ENCODE measurements around the gene AACS.
"Not testable (repeated sequence)": the region's sequence is repeated elsewhere in the genome, so short reads cannot be mapped to it uniquely, and the experiment has no call there.

The AACS gene

DNA sequence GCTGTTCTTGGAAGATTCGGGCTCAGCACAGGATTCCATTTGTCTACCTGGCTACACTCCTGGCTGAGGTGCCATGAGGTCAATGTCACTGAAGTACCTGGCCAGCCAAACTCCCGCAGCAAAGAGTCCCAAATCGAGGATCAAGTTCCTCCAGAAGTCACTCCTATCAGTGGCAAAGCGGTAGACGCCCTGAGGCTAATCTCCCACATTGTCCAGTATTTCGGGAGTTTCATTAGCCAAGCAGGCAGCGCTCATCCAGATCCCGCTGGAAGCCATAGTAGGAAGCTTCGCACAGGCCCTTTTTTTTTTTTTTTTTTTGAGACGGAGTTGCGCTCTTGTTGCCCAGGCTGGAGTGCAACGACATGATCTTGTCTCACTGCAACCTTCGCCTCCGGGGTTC is 8.9 kb upstream of the AACS start:
- no peaks in the 10 kb centered on the region for H3K36me3 ChIP-seq (ENCODE audit: insufficient read depth, insufficient read length, low read length)
- H3K9ac ChIP-seq (ENCODE audit: insufficient read length, low read depth) = peak overlapping the region; percentile 70
- H3K27me3 ChIP-seq (ENCODE audit: insufficient read depth, insufficient read length) = no peaks in the 10 kb centered on the region
- TF ChIP-seq SUZ12 (IDR thresholded peaks at IDR 0.05; ENCODE audit: extremely low read depth, insufficient read depth, insufficient read length) = no peak
- no peak for TF ChIP-seq YY1 (IDR thresholded peaks at IDR 0.05; ENCODE audit: insufficient read depth, insufficient read length)
- TF ChIP-seq ZNF274 (IDR thresholded peaks at IDR 0.05; ENCODE audit: low read depth, low read length) = no peak
- H3K4me1 ChIP-seq (ENCODE audit: insufficient read depth, insufficient read length) = peaks cover 8% of the 10 kb centered on the region
- H3K9me3 ChIP-seq (ENCODE audit: insufficient read depth, low read length) = peaks cover 10% of the 10 kb centered on the region; the same call in 1 of the 2 replicates
- no peak for DNase-seq (ENCODE audit: low read depth, low spot score)
- no peak overlapping the region for H3K4me3 ChIP-seq (ENCODE audit: insufficient read length, low read depth)

GRCh38 chr12:125057708-125058107 is 7.5 kb upstream of the AACS start:
- DNase-seq (ENCODE audit: low read depth, low spot score) = no peak
- H3K9ac ChIP-seq (ENCODE audit: insufficient read length, low read depth) = no peak overlapping the region
- no peaks in the 10 kb centered on the region for H3K27me3 ChIP-seq (ENCODE audit: insufficient read depth, insufficient read length)
- H3K4me3 ChIP-seq (ENCODE audit: insufficient read length, low read depth) = no peak overlapping the region
- H3K36me3 ChIP-seq (ENCODE audit: insufficient read depth, insufficient read length, low read length) = no peaks in the 10 kb centered on the region
- peaks cover 8% of the 10 kb centered on the region for H3K4me1 ChIP-seq (ENCODE audit: insufficient read depth, insufficient read length)
- H3K9me3 ChIP-seq (ENCODE audit: insufficient read depth, low read length) = peaks cover 10% of the 10 kb centered on the region; the same call in 1 of the 2 replicates
- no peak for TF ChIP-seq YY1 (IDR thresholded peaks at IDR 0.05; ENCODE audit: insufficient read depth, insufficient read length)
- TF ChIP-seq SUZ12 (IDR thresholded peaks at IDR 0.05; ENCODE audit: extremely low read depth, insufficient read depth, insufficient read length) = no peak
- no peak for TF ChIP-seq ZNF274 (IDR thresholded peaks at IDR 0.05; ENCODE audit: low read depth, low read length)

- no peak for TF ChIP-seq ZNF274 (IDR thresholded peaks at IDR 0.05; ENCODE audit: low read depth, low read length)
- no peak for TF ChIP-seq SUZ12 (IDR thresholded peaks at IDR 0.05; ENCODE audit: extremely low read depth, insufficient read depth, insufficient read length)
- no peak for TF ChIP-seq YY1 (IDR thresholded peaks at IDR 0.05; ENCODE audit: insufficient read depth, insufficient read length)
- H3K27me3 ChIP-seq (ENCODE audit: insufficient read depth, insufficient read length) = no peaks in the 10 kb centered on the region
- H3K9ac ChIP-seq (ENCODE audit: insufficient read length, low read depth) = no peak overlapping the region
- no peak for DNase-seq (ENCODE audit: low read depth, low spot score)
- peaks cover 4% of the 10 kb centered on the region; the same call in 1 of the 2 replicates for H3K9me3 ChIP-seq (ENCODE audit: insufficient read depth, low read length)
- H3K36me3 ChIP-seq (ENCODE audit: insufficient read depth, insufficient read length, low read length) = no peaks in the 10 kb centered on the region
- H3K4me1 ChIP-seq (ENCODE audit: insufficient read depth, insufficient read length) = peaks cover 5% of the 10 kb centered on the region
- no peak overlapping the region for H3K4me3 ChIP-seq (ENCODE audit: insufficient read length, low read depth)
These were observed 4.0 kb upstream of the AACS start for GRCh38 chr12:125061229-125061628.

GRCh38 chr12:125063522-125063921 is 1.7 kb upstream of the AACS start:
- peaks cover 18% of the 10 kb centered on the region for H3K4me1 ChIP-seq (ENCODE audit: insufficient read depth, insufficient read length)
- not testable (repeated sequence) for H3K9ac ChIP-seq (ENCODE audit: insufficient read length, low read depth); H3K36me3 ChIP-seq (ENCODE audit: insufficient read depth, insufficient read length, low read length); H3K9me3 ChIP-seq (ENCODE audit: insufficient read depth, low read length); H3K27me3 ChIP-seq (ENCODE audit: insufficient read depth, insufficient read length); H3K4me3 ChIP-seq (ENCODE audit: insufficient read length, low read depth); DNase-seq (ENCODE audit: low read depth, low spot score)

GRCh38 chr12:125064492-125064891 is 743 bp upstream of the AACS start:
- H3K36me3 ChIP-seq (ENCODE audit: insufficient read depth, insufficient read length, low read length) = peaks cover 10% of the 10 kb centered on the region
- H3K27me3 ChIP-seq (ENCODE audit: insufficient read depth, insufficient read length) = no peaks in the 10 kb centered on the region
- no peak overlapping the region for H3K4me3 ChIP-seq (ENCODE audit: insufficient read length, low read depth)
- peaks cover 18% of the 10 kb centered on the region for H3K4me1 ChIP-seq (ENCODE audit: insufficient read depth, insufficient read length)
- TF ChIP-seq SUZ12 (IDR thresholded peaks at IDR 0.05; ENCODE audit: extremely low read depth, insufficient read depth, insufficient read length) = no peak
- TF ChIP-seq ZNF274 (IDR thresholded peaks at IDR 0.05; ENCODE audit: low read depth, low read length) = no peak
- TF ChIP-seq YY1 (IDR thresholded peaks at IDR 0.05; ENCODE audit: insufficient read depth, insufficient read length) = no peak
- DNase-seq (ENCODE audit: low read depth, low spot score) = no peak
- H3K9ac ChIP-seq (ENCODE audit: insufficient read length, low read depth) = no peak overlapping the region
- peaks cover 4% of the 10 kb centered on the region; the same call in 1 of the 2 replicates for H3K9me3 ChIP-seq (ENCODE audit: insufficient read depth, low read length)

DNA sequence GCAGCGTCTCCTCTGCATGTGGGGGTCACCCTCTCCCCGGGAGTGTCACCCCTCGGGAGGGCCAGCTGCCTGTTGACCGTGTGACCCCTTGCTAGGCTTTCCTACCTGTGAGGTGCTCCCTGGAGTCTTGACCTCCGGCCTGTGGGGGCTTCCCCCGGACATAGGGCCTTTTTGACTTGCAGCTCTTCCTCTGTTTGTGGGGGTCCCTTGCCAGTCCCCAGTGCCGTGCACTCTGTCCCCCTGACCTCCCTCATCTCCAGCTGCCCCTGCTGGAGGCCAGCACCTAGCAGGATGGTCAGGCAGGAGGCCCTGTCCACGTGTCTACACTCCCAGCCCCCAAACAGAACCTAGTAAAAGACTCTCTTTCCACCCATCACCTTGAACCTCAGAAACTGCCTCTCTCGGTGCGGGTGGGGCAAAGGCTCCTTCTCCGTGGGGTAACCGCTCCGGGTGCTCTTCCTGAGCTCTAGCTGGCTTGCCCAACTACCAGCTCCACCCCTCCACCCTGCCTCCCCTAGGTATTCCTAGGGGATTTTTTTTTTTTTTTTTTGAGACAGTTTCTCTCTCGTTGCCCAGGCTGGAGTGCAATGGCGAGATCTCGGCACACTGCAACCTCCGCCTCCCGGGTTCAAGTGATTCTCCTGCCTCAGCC is 810 bp downstream of the AACS start:
- Histone ChIP-seq H3K4me3 (ENCODE audit: insufficient read length, low read depth) (peak overlapping the region; percentile 95), H3K9me3 (ENCODE audit: insufficient read depth, low read length) (peaks cover 3% of the 10 kb centered on the region; the same call in 1 of the 2 replicates), H3K4me1 (ENCODE audit: insufficient read depth, insufficient read length) (peaks cover 19% of the 10 kb centered on the region), H3K36me3 (ENCODE audit: insufficient read depth, insufficient read length, low read length) (peaks cover 20% of the 10 kb centered on the region), H3K9ac (ENCODE audit: insufficient read length, low read depth) (peak overlapping the region; percentile 95), H3K27me3 (ENCODE audit: insufficient read depth, insufficient read length) (no peaks in the 10 kb centered on the region)
- no peak for TF ChIP-seq YY1 (IDR thresholded peaks at IDR 0.05; ENCODE audit: insufficient read depth, insufficient read length)
- TF ChIP-seq ZNF274 (IDR thresholded peaks at IDR 0.05; ENCODE audit: low read depth, low read length) = no peak
- no peak for TF ChIP-seq SUZ12 (IDR thresholded peaks at IDR 0.05; ENCODE audit: extremely low read depth, insufficient read depth, insufficient read length)
- DNase-seq (ENCODE audit: low read depth, low spot score) = no peak

DNA sequence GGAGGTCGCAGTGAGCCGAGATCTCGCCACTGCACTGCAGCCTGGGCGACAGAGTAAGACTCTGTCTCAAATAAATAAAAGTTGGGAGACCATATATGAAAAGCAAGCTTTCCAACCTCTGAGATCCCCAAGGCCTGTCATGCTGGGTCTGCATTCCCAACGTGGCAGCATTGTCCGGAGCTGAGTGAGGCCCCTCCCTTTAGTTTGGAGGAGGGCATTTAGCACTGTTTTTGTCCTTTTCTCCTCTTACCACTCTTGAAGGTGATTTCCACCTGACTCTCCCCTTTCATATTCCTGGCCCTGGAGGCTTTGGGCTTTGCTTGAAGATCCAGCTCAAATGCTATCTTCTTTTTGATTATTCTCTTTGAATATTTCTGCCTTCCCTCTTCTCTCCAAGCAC is 3.2 kb downstream of the AACS start:
- Histone ChIP-seq H3K4me1 (ENCODE audit: insufficient read depth, insufficient read length) (peaks cover 19% of the 10 kb centered on the region), H3K9ac (ENCODE audit: insufficient read length, low read depth) (no peak overlapping the region), H3K9me3 (ENCODE audit: insufficient read depth, low read length) (no peaks in the 10 kb centered on the region), H3K27me3 (ENCODE audit: insufficient read depth, insufficient read length) (no peaks in the 10 kb centered on the region), H3K4me3 (ENCODE audit: insufficient read length, low read depth) (no peak overlapping the region), H3K36me3 (ENCODE audit: insufficient read depth, insufficient read length, low read length) (peaks cover 22% of the 10 kb centered on the region)
- DNase-seq (ENCODE audit: low read depth, low spot score) = no peak
- TF ChIP-seq ZNF274 (IDR thresholded peaks at IDR 0.05; ENCODE audit: low read depth, low read length) = no peak
- no peak for TF ChIP-seq YY1 (IDR thresholded peaks at IDR 0.05; ENCODE audit: insufficient read depth, insufficient read length)
- TF ChIP-seq SUZ12 (IDR thresholded peaks at IDR 0.05; ENCODE audit: extremely low read depth, insufficient read depth, insufficient read length) = no peak

All from NT2/D1 (cell line).